GM12865 (cell line): ENCODE measurements around the gene FITM1.

Source experiments
- DNase-seq: peaks from one replicate; pipeline ENCODE4 v3.0.0; 2010; ENCODE audit warnings: low read depth
- H3K4me3 ChIP-seq: 2 replicates; pipeline ENCODE4 v1.5.1; 2011; ENCODE audit warnings: mild to moderate bottlenecking, low read depth, low read length, control low read depth
- CTCF ChIP-seq: IDR thresholded peaks from 2 replicates; pipeline ENCODE4 v1.5.1; 2011; ENCODE audit warnings: low read length, control low read depth, low read depth, inconsistent platforms; ENCODE audit not compliant: insufficient read depth; ENCODE audit errors: missing control alignments

The FITM1 gene

GRCh38 chr14:24085215-24085614 lies 45.2 kb upstream of the FITM1 start:
- no peak for DNase-seq
- no peak overlapping the region for H3K4me3 ChIP-seq
- no peak for TF ChIP-seq CTCF

- no peak overlapping the region for H3K4me3 ChIP-seq
- no peak for TF ChIP-seq CTCF
- DNase-seq, result no peak
Observed at GRCh38 chr14:24086193-24086955, 44.1 kb upstream of the FITM1 start.

GRCh38 chr14:24087004-24087403 lies 43.5 kb upstream of the FITM1 start:
- TF ChIP-seq CTCF, result no peak
- H3K4me3 ChIP-seq, result no peak overlapping the region
- no peak for DNase-seq

- DNase-seq, result no peak
- no peak overlapping the region for H3K4me3 ChIP-seq
- TF ChIP-seq CTCF, result no peak
Observed at GRCh38 chr14:24088095-24088494, 42.4 kb upstream of the FITM1 start.

GRCh38 chr14:24089890-24090289 lies 40.6 kb upstream of the FITM1 start:
- no peak for TF ChIP-seq CTCF
- H3K4me3 ChIP-seq, result no peak overlapping the region
- DNase-seq, result no peak

GRCh38 chr14:24092110-24092504 lies 38.4 kb upstream of the FITM1 start:
- no peak for DNase-seq
- no peak for TF ChIP-seq CTCF
- no peak overlapping the region for H3K4me3 ChIP-seq
